Stimulated activated effector memory CD8-positive, alpha-beta T cell treated with anti-CD3 and anti-CD28 coated beads, Interleukin-12 subunit alpha, Interleukin-12 subunit beta, amount 100 ng/mL, for 72 hours (primary cell): Measurements from ENCODE around the gene REELD1.
A peak's percentile ranks its signal among the peaks of the same experiment; 100 is the strongest.

Source experiments
- ATAC-seq: fragments of 150-1000 bp; cut with Tn5 transposase; 2 replicates; pipeline ENCODE4 v1.10.0; 2021
- DNase-seq, 2 donors: peaks; one replicate each; pipeline ENCODE4 v3.0.0; 2021 to 2022; ENCODE audit warnings: low spot score in 2 of 2
- H3K27ac Mint-ChIP-seq: one replicate; pipeline ENCODE4 v1.8.0; 2022; ENCODE audit warnings: mild to moderate bottlenecking, mixed read lengths
- H3K36me3 Mint-ChIP-seq: one replicate; pipeline ENCODE4 v1.8.0; 2022; ENCODE audit warnings: mild to moderate bottlenecking, mixed read lengths
- H3K4me1 Mint-ChIP-seq: one replicate; pipeline ENCODE4 v1.8.0; 2022; ENCODE audit warnings: mixed read lengths
- H3K4me3 Mint-ChIP-seq: one replicate; pipeline ENCODE4 v1.8.0; 2022; ENCODE audit warnings: mild to moderate bottlenecking, mixed read lengths
- H3K9me3 Mint-ChIP-seq: one replicate; pipeline ENCODE4 v1.8.0; 2022; ENCODE audit warnings: mixed read lengths

REELD1 gene

DNA sequence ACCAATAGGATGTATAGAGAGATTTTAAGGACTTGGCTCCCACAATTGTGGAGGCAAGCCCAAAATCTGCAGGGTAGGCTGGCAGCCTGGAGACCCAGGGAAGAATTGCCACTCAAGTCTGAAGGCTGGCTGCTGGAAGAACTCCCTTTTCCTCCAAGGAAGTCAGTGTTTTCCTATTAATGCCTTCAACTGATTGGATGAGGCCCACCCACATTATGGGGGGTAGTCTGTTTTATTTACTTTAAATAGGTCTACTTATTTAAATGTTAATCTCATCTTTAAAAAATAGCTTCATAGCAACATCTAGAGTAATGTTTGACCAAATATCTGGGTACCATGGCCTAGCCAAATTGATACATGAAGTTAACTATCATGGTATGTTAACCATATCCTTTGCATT is 20.1 kb upstream of the REELD1 start:
- H3K4me1 Mint-ChIP-seq = peaks cover 19% of the 10 kb centered on the region
- H3K4me3 Mint-ChIP-seq = no peak overlapping the region
- H3K9me3 Mint-ChIP-seq = no peaks in the 10 kb centered on the region
- no peak for DNase-seq
- peaks cover 34% of the 10 kb centered on the region for H3K36me3 Mint-ChIP-seq
- H3K27ac Mint-ChIP-seq = no peak overlapping the region
- ATAC-seq = no peak

DNA sequence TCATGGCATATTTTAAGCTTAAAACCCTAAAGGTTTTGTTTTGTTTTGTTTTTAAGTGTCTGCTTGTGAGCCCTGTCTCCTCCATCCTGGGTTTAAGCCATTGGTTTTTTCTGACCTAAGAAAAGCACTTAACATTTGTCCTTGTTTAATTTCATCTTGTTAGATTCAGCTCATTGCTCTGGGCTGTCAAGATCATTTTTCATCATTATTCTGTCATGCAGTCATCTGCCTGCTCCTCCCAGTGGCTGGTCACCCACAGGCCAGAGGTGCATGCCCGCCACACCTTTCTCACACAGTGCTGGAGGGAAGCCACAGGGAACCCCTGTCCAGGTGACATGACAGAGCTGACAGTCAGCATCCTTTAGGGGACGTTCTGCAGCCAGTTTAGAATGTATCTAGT is 11.7 kb upstream of the REELD1 start:
- H3K9me3 Mint-ChIP-seq = peaks cover 5% of the 10 kb centered on the region
- H3K36me3 Mint-ChIP-seq = no peaks in the 10 kb centered on the region

DNA sequence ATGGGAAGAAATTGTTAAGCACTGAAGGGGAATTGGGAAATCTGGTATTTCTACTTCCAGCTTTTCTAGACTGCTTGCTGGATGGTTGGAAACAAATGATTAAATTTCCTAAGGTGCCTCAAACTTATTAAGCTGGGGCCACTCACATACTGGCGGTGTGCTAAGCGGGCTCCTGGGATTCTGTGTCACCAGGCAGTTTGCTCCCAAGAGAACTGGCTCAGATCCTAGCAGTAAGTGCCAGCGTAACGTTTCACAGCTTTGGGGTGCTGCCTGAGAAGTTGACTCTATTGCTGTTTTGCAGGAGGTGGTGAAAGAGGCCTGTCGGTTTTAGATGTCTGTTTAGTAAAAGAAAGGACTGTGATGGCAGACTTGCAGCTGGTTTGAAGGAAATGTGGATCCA is 6.9 kb upstream of the REELD1 start:
- no peak overlapping the region for H3K27ac Mint-ChIP-seq
- H3K4me3 Mint-ChIP-seq = no peak overlapping the region
- peaks cover 5% of the 10 kb centered on the region for H3K9me3 Mint-ChIP-seq
- H3K36me3 Mint-ChIP-seq = no peaks in the 10 kb centered on the region
- no peak for ATAC-seq
- DNase-seq = no peak
- no peaks in the 10 kb centered on the region for H3K4me1 Mint-ChIP-seq

More for the DNA sequence above, 11.7 kb upstream of the REELD1 start:
- Mint-ChIP-seq H3K4me3 (no peak overlapping the region), H3K27ac (no peak overlapping the region), H3K4me1 (no peaks in the 10 kb centered on the region)
- ATAC-seq (no peak), DNase-seq (no peak)

DNA sequence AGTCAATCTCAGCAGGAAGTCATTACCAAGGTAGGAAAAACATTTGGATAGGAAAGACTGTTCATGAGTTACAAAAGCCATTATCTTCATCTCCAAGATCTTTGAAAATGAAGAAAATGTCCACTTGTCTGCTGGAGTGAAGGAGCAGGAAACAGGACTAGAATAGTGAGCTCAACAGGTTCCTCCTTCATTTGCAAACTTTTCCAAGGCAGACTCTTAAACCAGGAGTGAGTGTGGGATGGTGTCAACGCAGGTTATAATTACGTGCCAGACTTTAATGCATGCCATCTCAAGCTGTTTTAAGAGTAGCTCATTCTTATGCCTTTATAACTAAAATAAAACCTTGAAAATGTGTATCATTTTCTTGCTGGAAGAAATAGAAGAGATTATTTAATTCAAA is 3.4 kb upstream of the REELD1 start:
- no peak for DNase-seq
- no peak for ATAC-seq
- H3K27ac Mint-ChIP-seq = no peak overlapping the region
- H3K4me3 Mint-ChIP-seq = no peak overlapping the region
- no peaks in the 10 kb centered on the region for H3K36me3 Mint-ChIP-seq
- no peaks in the 10 kb centered on the region for H3K9me3 Mint-ChIP-seq
- H3K4me1 Mint-ChIP-seq = no peaks in the 10 kb centered on the region

DNA sequence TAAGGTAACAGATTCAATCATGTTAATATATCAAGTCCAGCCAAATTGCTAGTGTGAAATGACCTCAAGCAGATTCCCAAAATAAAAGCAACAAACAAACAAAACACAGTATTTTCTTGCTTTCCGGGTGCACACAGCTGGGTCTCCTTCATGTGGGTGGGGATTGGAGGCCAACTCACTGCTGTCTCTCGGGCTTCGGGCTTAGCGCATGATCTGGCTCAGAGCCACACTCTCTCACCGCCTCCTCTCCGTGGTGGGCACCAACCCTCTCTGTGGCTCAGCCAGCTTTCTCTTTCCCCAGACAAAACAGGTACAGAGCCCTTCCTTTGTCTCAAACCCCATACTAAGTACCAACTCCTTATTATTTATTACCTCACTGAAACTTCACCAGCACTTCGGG is 2.9 kb upstream of the REELD1 start:
- ATAC-seq = no peak

DNA sequence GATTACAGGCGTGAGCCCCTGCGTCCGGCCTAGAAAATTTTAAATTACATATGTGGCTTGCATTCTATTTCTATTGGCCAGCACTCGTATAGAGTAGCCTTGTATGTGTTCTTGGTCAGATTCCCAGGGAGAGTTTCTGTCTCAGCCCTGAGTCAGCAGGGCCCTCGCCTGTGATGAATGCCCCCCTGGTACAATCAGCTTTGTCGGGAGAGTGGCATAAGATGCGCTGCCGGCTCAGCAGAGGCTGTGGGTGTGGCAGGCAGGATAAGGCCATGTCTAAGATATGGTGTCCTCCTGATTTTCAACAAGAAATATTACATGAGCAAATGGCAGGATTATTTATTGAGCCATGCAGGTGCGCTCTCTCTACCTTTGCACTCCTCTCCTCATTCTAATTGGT is 1.6 kb upstream of the REELD1 start:
- Mint-ChIP-seq H3K36me3 (no peaks in the 10 kb centered on the region), H3K4me1 (no peaks in the 10 kb centered on the region), H3K4me3 (no peak overlapping the region), H3K9me3 (no peaks in the 10 kb centered on the region), H3K27ac (no peak overlapping the region)
- DNase-seq (no peak), ATAC-seq (no peak)

More for the DNA sequence above, 2.9 kb upstream of the REELD1 start:
- H3K36me3 Mint-ChIP-seq = no peaks in the 10 kb centered on the region
- H3K9me3 Mint-ChIP-seq = no peaks in the 10 kb centered on the region
- H3K4me1 Mint-ChIP-seq = no peaks in the 10 kb centered on the region
- no peak overlapping the region for H3K4me3 Mint-ChIP-seq
- H3K27ac Mint-ChIP-seq = no peak overlapping the region
- no peak for DNase-seq

DNA sequence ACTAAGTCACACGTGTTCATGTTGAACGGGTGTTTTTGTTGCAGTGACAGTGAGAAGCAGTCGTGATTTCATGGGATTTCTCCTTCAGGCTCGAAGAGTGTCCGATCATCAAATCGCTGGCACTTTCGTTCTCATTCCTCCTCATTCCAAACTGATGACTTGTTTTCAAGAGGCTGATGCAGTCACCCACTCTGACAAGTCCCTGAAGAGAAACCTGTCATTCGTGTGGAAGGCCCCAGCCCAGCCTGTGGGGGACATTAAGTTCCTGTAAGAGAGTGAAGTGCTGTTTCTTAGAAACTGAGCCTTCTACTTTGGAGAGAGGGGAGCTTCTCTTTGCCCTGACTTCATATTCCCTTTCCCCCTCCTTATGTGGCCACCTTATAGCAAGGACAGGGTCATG is 8.0 kb downstream of the REELD1 start:
- Mint-ChIP-seq H3K36me3 (no peaks in the 10 kb centered on the region), H3K4me1 (no peaks in the 10 kb centered on the region), H3K4me3 (no peak overlapping the region), H3K27ac (no peak overlapping the region), H3K9me3 (no peaks in the 10 kb centered on the region)
- ATAC-seq = no peak
- DNase-seq = no peak

DNA sequence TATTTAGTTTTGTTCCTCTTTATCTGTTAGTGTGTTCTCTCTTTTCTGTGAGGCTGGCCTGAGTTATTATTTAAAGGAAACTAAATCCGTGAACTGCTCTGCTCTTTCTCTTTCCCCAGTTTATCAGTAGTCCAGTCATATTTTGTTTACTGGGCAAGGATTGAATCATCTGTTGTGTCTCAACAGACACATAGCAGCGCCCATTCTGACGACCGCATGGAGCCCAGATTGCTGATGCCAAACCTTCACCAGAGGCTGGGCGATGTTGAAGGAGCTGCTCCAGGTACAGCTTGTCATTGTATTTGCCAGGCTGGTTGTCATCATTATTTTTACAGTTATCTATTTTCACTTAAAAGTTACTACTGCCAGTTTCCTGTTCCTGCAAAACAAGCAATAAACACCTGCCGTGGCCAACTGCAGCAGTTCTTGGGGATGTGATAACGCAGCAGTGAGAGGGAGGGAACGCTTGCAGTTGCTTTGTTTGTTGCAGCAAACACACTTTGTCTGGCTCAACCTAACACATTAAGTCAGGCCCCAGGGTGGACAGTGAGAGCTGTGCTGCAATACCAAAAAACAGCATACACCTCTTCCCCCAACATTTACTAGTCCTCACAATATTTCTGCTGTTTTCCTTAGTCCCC is 10.1 kb downstream of the REELD1 start:
- ATAC-seq = no peak
- H3K9me3 Mint-ChIP-seq = no peaks in the 10 kb centered on the region
- DNase-seq = no peak
- no peak overlapping the region for H3K27ac Mint-ChIP-seq
- H3K4me1 Mint-ChIP-seq = no peaks in the 10 kb centered on the region
- H3K36me3 Mint-ChIP-seq = no peaks in the 10 kb centered on the region
- no peak overlapping the region for H3K4me3 Mint-ChIP-seq

DNA sequence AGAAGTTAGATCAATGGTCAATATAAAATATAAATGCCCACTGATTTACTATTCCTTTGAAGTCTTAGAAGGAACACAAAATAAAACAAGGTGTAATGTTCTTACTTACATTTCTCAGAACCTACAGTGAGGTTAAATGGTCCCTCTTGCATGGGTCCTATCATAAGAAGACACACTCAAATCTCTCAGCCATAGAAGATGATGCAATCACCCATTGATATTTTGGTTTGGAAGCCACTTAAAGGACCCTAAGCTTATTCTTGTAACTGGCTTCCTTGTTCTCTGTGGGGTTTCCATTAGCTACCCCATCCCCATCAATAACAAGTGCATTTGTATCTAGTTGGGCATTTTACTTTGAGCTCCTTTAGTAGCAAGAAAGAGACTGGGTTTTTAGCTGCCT is 15.1 kb downstream of the REELD1 start:
- ATAC-seq = no peak
- Mint-ChIP-seq H3K27ac (no peak overlapping the region), H3K4me3 (no peak overlapping the region), H3K9me3 (no peaks in the 10 kb centered on the region), H3K36me3 (no peaks in the 10 kb centered on the region), H3K4me1 (no peaks in the 10 kb centered on the region)
- no peak for DNase-seq

DNA sequence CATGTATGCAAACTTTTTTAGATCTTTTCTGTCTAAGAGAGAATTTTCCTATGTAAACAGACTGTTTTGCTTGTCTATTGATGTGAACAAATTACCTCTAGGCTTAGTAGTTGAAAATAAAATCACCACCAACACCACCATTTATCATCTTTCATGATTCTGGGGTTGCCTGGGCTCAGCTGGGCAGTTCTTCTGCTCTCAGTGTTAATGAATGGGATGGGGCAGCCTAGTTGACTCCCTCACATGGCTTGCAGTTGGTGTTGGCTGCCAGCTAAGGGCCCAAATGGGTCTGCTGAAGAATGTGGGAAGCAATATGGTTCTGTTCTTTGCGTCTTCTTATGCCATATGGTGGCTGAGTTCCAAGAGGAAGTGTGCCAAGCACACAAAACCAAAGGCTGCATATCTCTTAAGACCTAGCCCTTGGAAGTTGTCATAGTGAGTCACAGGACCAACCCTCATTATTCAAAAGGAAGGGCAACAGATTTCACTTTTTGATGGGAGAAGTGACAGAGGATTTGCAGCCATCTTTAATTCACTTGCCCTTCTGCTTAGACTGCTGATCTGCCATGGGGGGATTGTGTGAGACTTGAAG is 17.9 kb downstream of the REELD1 start:
- Mint-ChIP-seq H3K9me3 (no peaks in the 10 kb centered on the region), H3K27ac (no peak overlapping the region), H3K4me1 (no peaks in the 10 kb centered on the region), H3K36me3 (no peaks in the 10 kb centered on the region), H3K4me3 (no peak overlapping the region)
- ATAC-seq (no peak), DNase-seq (no peak)

DNA sequence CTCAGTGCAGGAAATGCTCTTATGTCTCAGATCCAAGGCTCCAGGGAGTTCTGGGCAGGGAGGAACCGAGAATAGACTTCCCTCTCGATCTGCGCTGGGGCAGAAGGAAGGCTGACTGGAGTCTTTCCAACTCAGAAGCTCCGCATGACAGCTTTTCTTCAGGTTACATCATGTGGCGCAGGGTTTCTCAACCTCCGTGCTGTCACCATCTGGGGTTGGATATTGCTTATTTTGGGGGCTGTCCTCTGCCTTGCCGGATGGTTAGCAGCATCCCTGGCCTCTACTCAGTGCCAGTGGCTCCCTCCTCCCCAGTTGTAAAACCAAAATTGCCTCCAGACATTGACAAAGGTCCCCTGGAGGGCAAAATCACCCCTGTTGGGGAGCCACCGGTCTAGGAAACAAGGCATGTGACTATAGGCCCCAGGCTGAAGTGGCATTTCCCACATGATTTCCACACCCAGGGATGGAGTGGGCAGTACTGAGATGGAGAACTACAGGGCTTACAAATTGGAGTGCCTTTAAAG is 21.4 kb downstream of the REELD1 start:
- Mint-ChIP-seq H3K4me1 (no peaks in the 10 kb centered on the region), H3K36me3 (no peaks in the 10 kb centered on the region), H3K9me3 (no peaks in the 10 kb centered on the region), H3K4me3 (no peak overlapping the region), H3K27ac (no peak overlapping the region)
- no peak for DNase-seq
- no peak for ATAC-seq

DNA sequence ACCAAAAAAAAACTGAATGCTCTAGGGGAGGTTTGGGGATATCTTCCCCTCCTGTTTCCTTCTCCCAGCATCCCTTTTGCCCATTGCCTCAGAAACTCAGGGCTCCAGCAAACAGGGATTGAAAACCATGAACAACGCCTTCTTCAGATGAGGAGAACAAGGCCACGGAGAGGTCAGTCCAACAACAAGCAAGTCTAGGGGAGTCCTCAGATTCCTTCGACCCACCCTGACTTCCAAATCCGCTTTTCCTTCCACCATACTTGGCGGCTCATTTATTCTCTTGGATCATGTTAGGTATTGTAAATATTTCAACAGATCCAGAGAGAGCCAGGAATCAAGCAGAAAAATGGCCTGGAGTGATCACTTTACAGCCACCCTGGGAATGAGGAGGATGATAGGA is 21.9 kb downstream of the REELD1 start:
- no peaks in the 10 kb centered on the region for H3K36me3 Mint-ChIP-seq
- H3K4me3 Mint-ChIP-seq = no peak overlapping the region
- H3K9me3 Mint-ChIP-seq = no peaks in the 10 kb centered on the region
- H3K27ac Mint-ChIP-seq = no peak overlapping the region
- DNase-seq (no peak), ATAC-seq (no peak)
- H3K4me1 Mint-ChIP-seq = no peaks in the 10 kb centered on the region

DNA sequence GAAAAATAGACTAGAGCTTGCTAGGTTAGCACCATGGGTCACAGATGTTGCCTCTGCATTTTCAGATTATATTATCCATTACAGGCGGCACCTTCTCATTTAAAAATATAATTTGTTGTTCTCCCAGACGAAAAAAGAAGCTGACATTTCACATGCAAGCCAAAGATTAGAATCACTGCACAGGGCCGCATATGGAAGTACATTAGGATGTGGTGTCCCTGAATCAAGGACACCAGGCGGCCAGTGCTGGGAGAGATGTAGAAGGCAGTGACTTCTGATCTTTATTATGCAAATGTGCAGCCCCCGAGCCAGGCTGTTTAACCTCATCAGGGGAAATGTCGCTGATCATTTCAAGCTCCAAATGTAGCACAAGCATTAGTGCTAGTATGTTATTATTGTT is 22.8 kb downstream of the REELD1 start:
- H3K4me3 Mint-ChIP-seq = no peak overlapping the region
- H3K4me1 Mint-ChIP-seq = peaks cover 5% of the 10 kb centered on the region
- no peak overlapping the region for H3K27ac Mint-ChIP-seq
- DNase-seq = no peak
- H3K36me3 Mint-ChIP-seq = no peaks in the 10 kb centered on the region
- no peak for ATAC-seq
- no peaks in the 10 kb centered on the region for H3K9me3 Mint-ChIP-seq

DNA sequence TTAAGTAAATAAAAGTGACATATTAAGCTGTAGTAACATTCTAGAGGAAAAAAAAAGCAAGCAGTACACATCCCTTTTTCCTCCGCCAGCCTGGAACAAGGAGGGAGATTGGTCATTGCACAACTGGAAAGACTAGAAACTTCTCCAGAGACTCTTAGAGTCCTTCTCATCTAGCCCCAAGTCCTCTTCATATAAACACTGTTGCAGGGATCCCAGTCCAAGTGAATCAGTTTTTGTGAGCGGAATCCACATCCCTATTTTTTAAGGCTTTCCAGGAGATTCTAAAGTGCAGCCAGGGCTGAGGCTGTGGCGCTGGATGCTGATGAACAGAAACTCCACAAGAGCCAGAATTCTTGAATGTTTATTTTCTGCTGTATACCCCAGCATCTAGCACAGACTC is 23.8 kb downstream of the REELD1 start:
- no peaks in the 10 kb centered on the region for H3K9me3 Mint-ChIP-seq

DNA sequence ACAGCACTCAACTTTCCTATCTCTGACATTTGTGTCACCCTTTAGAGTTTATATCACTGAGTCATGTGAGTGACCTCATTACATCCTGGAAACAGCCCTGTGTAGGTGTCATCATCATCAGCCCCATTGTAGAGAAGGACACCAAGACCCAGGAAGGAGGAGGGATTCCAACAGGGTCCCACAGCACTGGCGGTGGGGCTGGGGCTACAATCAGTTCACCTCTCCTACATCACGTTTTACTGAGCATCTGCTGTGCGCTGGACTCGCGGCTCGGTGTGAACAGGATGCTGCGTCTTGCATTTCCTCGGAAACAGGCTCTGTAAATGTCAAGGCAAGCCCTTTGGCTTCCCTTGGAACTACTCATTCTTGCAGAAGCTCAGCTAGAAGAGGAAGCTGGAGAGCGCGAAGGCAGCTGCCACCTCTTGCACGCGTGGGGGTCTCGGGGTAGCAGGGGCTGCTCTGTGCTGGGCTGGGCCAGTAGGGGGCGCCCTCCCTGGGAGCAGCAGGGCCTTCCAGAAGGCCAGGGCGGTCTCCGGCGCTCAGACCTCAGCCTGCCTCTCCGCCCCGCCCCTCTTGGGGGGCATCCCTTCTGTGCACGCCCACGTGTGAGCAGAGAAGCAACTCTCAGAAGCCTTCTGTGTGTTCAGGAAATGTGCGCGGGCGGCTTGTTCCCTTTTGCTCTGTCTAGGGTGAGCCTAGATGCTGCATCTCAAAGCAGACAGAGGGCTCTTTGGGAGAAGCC is 29.0 kb downstream of the REELD1 start:
- DNase-seq = peak; percentile 42 to 80

More for the DNA sequence above, 23.8 kb downstream of the REELD1 start:
- ATAC-seq (no peak), DNase-seq (no peak)
- no peak overlapping the region for H3K4me3 Mint-ChIP-seq
- H3K4me1 Mint-ChIP-seq = peaks cover 8% of the 10 kb centered on the region
- H3K36me3 Mint-ChIP-seq = no peaks in the 10 kb centered on the region
- H3K27ac Mint-ChIP-seq = no peak overlapping the region

DNA sequence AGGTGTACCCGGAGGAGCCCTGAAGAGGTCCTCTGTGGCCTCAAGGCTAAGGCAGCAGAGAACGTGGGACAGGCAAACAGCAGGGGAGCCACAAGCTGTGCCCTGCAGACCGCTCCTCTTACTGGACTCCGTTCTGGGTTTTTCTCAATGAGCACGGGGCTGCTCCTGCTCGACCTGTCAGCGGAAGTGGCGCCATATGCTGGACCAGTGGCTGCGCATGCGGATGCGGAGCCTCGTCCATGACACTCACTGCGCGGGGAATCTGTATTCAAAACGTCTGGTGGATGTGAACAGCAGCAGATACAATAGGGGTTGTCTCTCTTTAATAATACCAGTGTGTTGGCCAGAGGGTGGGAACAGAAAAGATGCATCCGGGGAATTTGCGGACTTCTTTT is 29.5 kb downstream of the REELD1 start:
- DNase-seq (no peak), ATAC-seq (no peak)
- H3K27ac Mint-ChIP-seq = peak overlapping the region; percentile 87
- H3K4me3 Mint-ChIP-seq = peak overlapping the region; percentile 71
- H3K4me1 Mint-ChIP-seq = peaks cover 40% of the 10 kb centered on the region
- H3K36me3 Mint-ChIP-seq = no peaks in the 10 kb centered on the region
- H3K9me3 Mint-ChIP-seq = no peaks in the 10 kb centered on the region

More for the DNA sequence above, 29.0 kb downstream of the REELD1 start:
- peak overlapping the region; percentile 87 for H3K27ac Mint-ChIP-seq
- ATAC-seq = peak; percentile 84
- peaks cover 40% of the 10 kb centered on the region for H3K4me1 Mint-ChIP-seq
- H3K4me3 Mint-ChIP-seq = peak overlapping the region; percentile 71
- no peaks in the 10 kb centered on the region for H3K36me3 Mint-ChIP-seq
- no peaks in the 10 kb centered on the region for H3K9me3 Mint-ChIP-seq
